Breast epithelium (tissue), 4 donors: Measurements from ENCODE around the gene MYO1A. TPM values are rescaled to one million over a fixed set of nuclear protein-coding genes. Genes with fewer than 3 reads are reported as not detected.
A peak's percentile ranks its signal among the peaks of the same experiment; 100 is the strongest.

Source experiments
- DNase-seq, 2 donors: peaks; one replicate each; pipeline ENCODE4 v3.0.0-alpha.2; 2019; ENCODE audit warnings: low spot score in 2 of 2
- H3K27ac ChIP-seq, 2 donors: fragments of 200-600 bp; sonication (generic) in 1 of 2; one replicate each; pipeline ENCODE4 v1.5.1; 2016 to 2019; ENCODE audit warnings: mild to moderate bottlenecking in 1 of 2
- H3K27me3 ChIP-seq, 2 donors: fragments of 200-600 bp; sonication (generic) in 1 of 2; one replicate each; pipeline versions ENCODE4 v1.5.1 to v1.6.0; 2017 to 2019; ENCODE audit warnings: control low read depth in 1 of 2, mild to moderate bottlenecking in 1 of 2
- H3K36me3 ChIP-seq: fragments of 200-600 bp; one replicate; pipeline ENCODE4 v1.5.1; 2019
- H3K4me1 ChIP-seq, 2 donors: fragments of 200-600 bp; sonication (generic); one replicate each; pipeline ENCODE4 v1.5.1; 2016 to 2019; ENCODE audit warnings: control low read depth in 1 of 2
- H3K4me3 ChIP-seq, 3 donors: fragments of 200-600 bp; sonication (generic); 1 replicate in 2 of 3; 2 replicates in 1 of 3; pipeline ENCODE4 v1.5.1; 2016 to 2019; ENCODE audit warnings: mild to moderate bottlenecking in 3 of 3, moderate library complexity in 2 of 3
- H3K9me3 ChIP-seq, 2 donors: fragments of 200-600 bp; sonication (generic) in 1 of 2; one replicate each; pipeline ENCODE4 v1.5.1; 2016 to 2019; ENCODE audit warnings: control low read depth in 1 of 2
- CTCF ChIP-seq, 3 donors: fragments of 450-650 bp; IDR thresholded peaks; one replicate each; pipeline ENCODE4 v1.5.1; 2016 to 2017; ENCODE audit warnings: antibody characterized with exemption in 3 of 3, mild to moderate bottlenecking in 3 of 3, moderate library complexity in 3 of 3
- POLR2A ChIP-seq: fragments of 450-650 bp; IDR thresholded peaks from one replicate; pipeline ENCODE4 v1.6.1; 2016; ENCODE audit warnings: antibody characterized with exemption, mild to moderate bottlenecking, moderate library complexity
- POLR2AphosphoS5 ChIP-seq, 3 donors: sonication (generic); formaldehyde crosslinking; IDR thresholded peaks; one replicate each; pipeline ENCODE4 v1.6.1; 2017; ENCODE audit warnings: antibody characterized with exemption in 3 of 3
- intact Hi-C: fragments of 100-400 bp; cut with DNase I; formaldehyde crosslinking; loops from one replicate; pipeline ENCODE4 v1.15.1; 2023; ENCODE audit warnings: low total_unique reads
- total RNA-seq, 3 donors: library from RNA; depleted of rRNA; stranded (reverse); fragments of >200 nt; gene quantifications; one replicate each; pipeline ENCODE4 v1.1.0, GENCODE V29; 2016

Gene MYO1A
- 1 to 10 TPM in 1 of 3 donors, under 1 TPM in 2; 0.15 to 2.2 (median 0.98) TPM for total RNA-seq

- H3K4me1 ChIP-seq = no peaks in the 10 kb centered on the region
- no peaks in the 10 kb centered on the region for H3K9me3 ChIP-seq
- H3K27me3 ChIP-seq = no peaks in the 10 kb centered on the region
- TF ChIP-seq CTCF (IDR thresholded peaks at IDR 0.05) (no peak), POLR2AphosphoS5 (IDR thresholded peaks at IDR 0.05) (no peak), POLR2A (no peak)
- no peak within 1 kb of the TSS for H3K27ac ChIP-seq
- intact Hi-C loops = no loop called here
- H3K36me3 ChIP-seq = no peaks in the 10 kb centered on the region
- H3K4me3 ChIP-seq = no peak within 1 kb of the TSS
- no peak for DNase-seq
Measured at GRCh38 chr12:57049890-57050289, at the start of gene MYO1A. Gene MYO1A, minus strand, starts transcription at chr12:57050129. Its CDS starts 1,806 bp downstream, at chr12:57048323.

DNA sequence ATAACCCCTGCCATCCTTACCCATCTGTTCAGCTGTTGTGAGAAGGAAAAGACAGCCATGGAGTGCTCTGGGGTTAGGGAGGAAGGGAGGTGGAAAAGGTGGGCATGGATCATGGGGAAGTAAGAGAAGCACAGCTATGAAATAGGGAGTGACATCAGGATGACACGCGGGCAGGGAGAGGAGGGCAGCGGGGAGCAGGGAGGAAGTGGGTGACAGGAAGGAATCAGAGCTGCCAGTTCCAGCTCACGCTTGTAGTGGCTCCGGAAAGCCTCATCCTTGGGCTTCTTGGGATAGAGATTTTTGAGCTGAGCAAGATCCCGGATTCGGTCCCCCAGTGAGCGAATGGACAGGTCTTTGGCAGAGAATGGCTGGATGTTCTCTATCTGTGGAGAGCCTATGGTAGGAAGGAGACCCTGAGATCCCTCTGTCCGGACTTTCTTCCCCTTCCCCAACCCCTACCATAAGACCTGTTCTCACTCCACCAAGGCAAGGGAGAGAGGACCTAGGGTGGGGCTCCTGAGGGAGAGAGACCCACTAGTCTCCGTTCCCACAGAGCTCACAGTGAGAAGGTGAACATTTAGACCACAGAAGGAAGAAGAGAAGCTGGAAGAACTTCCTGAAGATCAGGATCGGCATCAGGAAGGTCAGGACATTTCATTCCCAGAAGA lies 49.3 kb upstream of the MYO1A start:
- no peaks in the 10 kb centered on the region for H3K27me3 ChIP-seq
- H3K4me1 ChIP-seq = peaks cover 0 to 4% of the 10 kb centered on the region in 2 donors
- H3K27ac ChIP-seq = peak overlapping the region; percentile 3 to 68
- no peaks in the 10 kb centered on the region for H3K9me3 ChIP-seq
- H3K4me3 ChIP-seq = no peak overlapping the region
- intact Hi-C loops = no loop called here
- no peak for DNase-seq
- no peak for TF ChIP-seq POLR2AphosphoS5 (IDR thresholded peaks at IDR 0.05)
- no peak for TF ChIP-seq POLR2A
- TF ChIP-seq CTCF (IDR thresholded peaks at IDR 0.05) = no peak
- no peaks in the 10 kb centered on the region for H3K36me3 ChIP-seq

DNA sequence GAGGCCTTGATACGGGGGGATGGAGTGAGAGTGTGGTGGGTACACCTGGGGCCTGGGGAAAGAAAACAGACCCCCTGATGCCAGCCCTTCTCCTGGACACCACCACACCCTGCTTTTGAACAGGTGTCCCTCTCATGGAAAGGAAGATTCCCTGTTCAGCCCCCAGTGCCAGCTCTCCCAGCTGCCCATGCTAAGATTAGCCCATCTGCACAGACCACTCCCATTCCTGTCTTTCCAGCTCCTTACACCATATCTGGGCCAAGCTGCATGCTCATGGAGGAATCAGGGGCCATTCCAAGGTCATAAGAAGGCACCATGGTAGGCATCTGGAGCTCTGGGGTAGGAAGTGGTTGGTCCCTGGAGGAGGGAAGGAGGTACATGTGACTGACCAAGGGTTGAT lies 48.6 kb upstream of the MYO1A start:
- intact Hi-C loops = no loop called here
- TF ChIP-seq CTCF (IDR thresholded peaks at IDR 0.05) = no peak
- no peak for TF ChIP-seq POLR2A
- TF ChIP-seq POLR2AphosphoS5 (IDR thresholded peaks at IDR 0.05) = no peak
- H3K9me3 ChIP-seq = no peaks in the 10 kb centered on the region
- DNase-seq = no peak
- H3K4me1 ChIP-seq = peaks cover 0 to 6% of the 10 kb centered on the region in 2 donors
- H3K27ac ChIP-seq = peak overlapping the region; percentile 3 to 68
- H3K36me3 ChIP-seq = no peaks in the 10 kb centered on the region
- no peaks in the 10 kb centered on the region for H3K27me3 ChIP-seq
- H3K4me3 ChIP-seq = no peak overlapping the region

GRCh38 chr12:57097554-57097835 lies 47.6 kb upstream of the MYO1A start:
- H3K4me3 ChIP-seq = no peak overlapping the region
- no peaks in the 10 kb centered on the region for H3K9me3 ChIP-seq
- peaks cover 0 to 14% of the 10 kb centered on the region in 2 donors for H3K4me1 ChIP-seq
- no peaks in the 10 kb centered on the region for H3K36me3 ChIP-seq
- H3K27me3 ChIP-seq = no peaks in the 10 kb centered on the region
- peak overlapping the region in 1 of 2 donors; percentile 5 for H3K27ac ChIP-seq
- intact Hi-C loops = no loop called here
- DNase-seq = no peak
- TF ChIP-seq POLR2AphosphoS5 (IDR thresholded peaks at IDR 0.05) (no peak), CTCF (IDR thresholded peaks at IDR 0.05) (no peak), POLR2A (no peak)

GRCh38 chr12:57096748-57097553 lies 47.0 kb upstream of the MYO1A start:
- no peaks in the 10 kb centered on the region for H3K9me3 ChIP-seq
- intact Hi-C loops = no loop called here
- H3K36me3 ChIP-seq = no peaks in the 10 kb centered on the region
- H3K4me1 ChIP-seq = peaks cover 0 to 14% of the 10 kb centered on the region in 2 donors
- H3K27me3 ChIP-seq = no peaks in the 10 kb centered on the region
- peak overlapping the region; percentile 5 to 67 for H3K27ac ChIP-seq
- no peak for DNase-seq
- H3K4me3 ChIP-seq = no peak overlapping the region
- TF ChIP-seq POLR2A = no peak
